Prostate gland (tissue), 2 donors: ENCODE data around the gene CENPN.

Experiments
- CTCF ChIP-seq, 4 experiments: fragments of 200-600 bp in 2 of 4; fragments of 450-650 bp in 2 of 4; sonication (generic) in 2 of 4; IDR thresholded peaks; 1 replicate in 3 of 4; 2 replicates in 1 of 4; pipeline ENCODE4 v1.5.1; 2016 to 2019; ENCODE audit warnings: antibody characterized with exemption in 4 of 4, mild to moderate bottlenecking in 2 of 4, moderate library complexity in 2 of 4
- POLR2AphosphoS5 ChIP-seq: sonication (generic); formaldehyde crosslinking; IDR thresholded peaks from one replicate; pipeline ENCODE4 v1.6.1; 2017; ENCODE audit warnings: antibody characterized with exemption

- TF ChIP-seq POLR2AphosphoS5 (no peak), CTCF (IDR thresholded peaks at IDR 0.05) (peak; percentile 99 to 100 (median 100))
These were observed 28.5 kb downstream of the CENPN start, which contains the start of gene ATMIN for GRCh38 chr16:81035398-81035974.
